A549 (cell line): ENCODE results near the gene HMGB2.

Experiments
- BHLHE40 ChIP-seq: IDR thresholded peaks from 2 replicates; pipeline ENCODE4 v1.6.1; 2012; ENCODE audit warnings: low read depth, low read length, inconsistent platforms
- CEBPB ChIP-seq, 2 experiments: fragments of >200 bp in 1 of 2; sonication (Bioruptor Twin) in 1 of 2; formaldehyde crosslinking in 1 of 2; IDR thresholded peaks; 2 replicates each; pipeline ENCODE4 v1.6.1; 2012 to 2016
- CHD2 ChIP-seq: fragments of 150-350 bp; IDR thresholded peaks from 2 replicates; pipeline ENCODE4 v1.6.1; 2014; ENCODE audit warnings: low read length; ENCODE audit not compliant: partially characterized antibody
- CTCF ChIP-seq: fragments of >200 bp; sonication (Bioruptor Twin); formaldehyde crosslinking; IDR thresholded peaks from 3 replicates; pipeline ENCODE4 v1.5.1; 2016
- EP300 ChIP-seq, 2 experiments: fragments of >200 bp; sonication (Bioruptor Twin); formaldehyde crosslinking; IDR thresholded peaks; 2 replicates in 1 of 2; 3 replicates in 1 of 2; pipeline ENCODE4 v1.6.1; 2016 to 2017
- ESRRA ChIP-seq: fragments of 150-350 bp; IDR thresholded peaks from 2 replicates; pipeline ENCODE4 v1.6.1; 2014; ENCODE audit warnings: mild to moderate bottlenecking, low read length, borderline replicate concordance
- FOSL2 ChIP-seq, 2 experiments: fragments of 450-650 bp in 1 of 2; fragments of >200 bp in 1 of 2; sonication (Bioruptor Twin) in 1 of 2; formaldehyde crosslinking; IDR thresholded peaks; 2 replicates each; pipeline versions ENCODE4 v1.5.0 to v1.6.1; 2016 to 2020; ENCODE audit warnings: mild to moderate bottlenecking in 1 of 2, moderate library complexity in 1 of 2
- MAX ChIP-seq: IDR thresholded peaks from 2 replicates; pipeline ENCODE4 v1.6.1; 2012
- MYC ChIP-seq: IDR thresholded peaks from 2 replicates; pipeline ENCODE4 v1.6.1; 2012; ENCODE audit warnings: mild to moderate bottlenecking, inconsistent platforms, low read length, improper control_type of control experiment, borderline replicate concordance
- POLR2A ChIP-seq: IDR thresholded peaks from 2 replicates; pipeline ENCODE4 v1.6.1; 2012; ENCODE audit warnings: mild to moderate bottlenecking, low read length

GRCh38 chr4:173318240-173318639 is 15.9 kb downstream of the HMGB2 start:
- no peak for TF ChIP-seq CTCF
- TF ChIP-seq EP300 (IDR thresholded peaks at IDR 0.05), result no peak
- TF ChIP-seq ESRRA, result no peak
- TF ChIP-seq CEBPB (IDR thresholded peaks at IDR 0.05), result no peak
- TF ChIP-seq POLR2A, result no peak
- no peak for TF ChIP-seq MYC
- TF ChIP-seq FOSL2 (IDR thresholded peaks at IDR 0.05), result no peak
- TF ChIP-seq FOSL2 (CRISPR knock-in tag; IDR thresholded peaks at IDR 0.05), result no peak
- no peak for TF ChIP-seq MAX
- TF ChIP-seq CHD2, result no peak
- no peak for TF ChIP-seq BHLHE40
